ENCODE measurements around the gene FLYWCH1.

The FLYWCH1 gene

GRCh38 chr16:2970563-2970962 is 58.8 kb downstream of the FLYWCH1 start:
- no peak for DNase-seq

- DNase-seq, result no peak
Observed at GRCh38 chr16:2971134-2971984, 59.6 kb downstream of the FLYWCH1 start.

GRCh38 chr16:2971985-2972784 is 60.5 kb downstream of the FLYWCH1 start:
- no peak for DNase-seq

GRCh38 chr16:2973093-2973492 is 61.4 kb downstream of the FLYWCH1 start:
- no peak for DNase-seq

- no peak for DNase-seq
Observed at GRCh38 chr16:2973605-2974318, 62.0 kb downstream of the FLYWCH1 start.

GRCh38 chr16:2974319-2975056 is 62.8 kb downstream of the FLYWCH1 start:
- DNase-seq, result no peak

GRCh38 chr16:2975161-2975795 is 63.5 kb downstream of the FLYWCH1 start:
- DNase-seq, result no peak

- DNase-seq, result no peak
Observed at GRCh38 chr16:2976201-2976600, 64.5 kb downstream of the FLYWCH1 start.

- no peak for DNase-seq
Observed at GRCh38 chr16:2976673-2977072, 64.9 kb downstream of the FLYWCH1 start.

GRCh38 chr16:2977440-2977839 is 65.7 kb downstream of the FLYWCH1 start:
- no peak for DNase-seq

- no peak for DNase-seq
Observed at GRCh38 chr16:2979669-2980226, 68.0 kb downstream of the FLYWCH1 start.

- no peak for DNase-seq
Observed at GRCh38 chr16:2980227-2981176, 68.8 kb downstream of the FLYWCH1 start, which contains the start of gene PKMYT1. PKMYT1 (minus strand) TSS chr16:2980446; CDS start chr16:2979657, 789 bp downstream.

- no peak for DNase-seq
Observed at GRCh38 chr16:2981177-2981898, 69.6 kb downstream of the FLYWCH1 start.

- DNase-seq, result no peak
Observed at GRCh38 chr16:2981899-2982250, 70.1 kb downstream of the FLYWCH1 start.

- no peak for DNase-seq
Observed at GRCh38 chr16:2982402-2982801, 70.7 kb downstream of the FLYWCH1 start.

- DNase-seq, result no peak
Observed at GRCh38 chr16:2983706-2984136, 72.0 kb downstream of the FLYWCH1 start.

- no peak for DNase-seq
Observed at GRCh38 chr16:2985462-2985861, 73.7 kb downstream of the FLYWCH1 start.

GRCh38 chr16:2985893-2986355 is 74.2 kb downstream of the FLYWCH1 start:
- DNase-seq, result no peak

GRCh38 chr16:2986623-2987188 is 75.0 kb downstream of the FLYWCH1 start:
- no peak for DNase-seq
